ENCODE measurements around the gene SCGB3A2. TPM values are rescaled to one million over a fixed set of nuclear protein-coding genes. Genes with fewer than 3 reads are reported as not detected.

The SCGB3A2 gene
- polyA plus RNA-seq, 3 donors, result 1.3 to 15.9 (median 9.3) TPM

- WGBS (ENCODE audit: insufficient coverage), result no CpG with 5 or more reads among the region's 3 CpGs
- no peak overlapping the region for H3K4me3 ChIP-seq (replicated peaks in 1 of 3; ENCODE audit: low read depth in 2 of 3, low read length in 3 of 3)
- no peaks in the 10 kb centered on the region for H3K27me3 ChIP-seq (ENCODE audit: control insufficient read depth in 2 of 2, insufficient read depth in 2 of 2, low read length in 2 of 2)
- intact Hi-C loops (cut with micrococcal nuclease), result loop anchor here in 1 of 2 donors (5.0 kb wide), 1 partner anchor 58 kb away; no protein-coding TSS in a partner anchor
- Mint-ChIP-seq H3K36me3 (peaks cover 0 to 2% of the 10 kb centered on the region in 2 donors), H3K4me1 (peaks cover 3% of the 10 kb centered on the region), H3K4me3 (no peak overlapping the region), H3K27ac (no peak overlapping the region), H3K27me3 (ENCODE audit: low read depth in 3 of 3) (peaks cover 0 to 2% (median 2%) of the 10 kb centered on the region in 3 donors), H3K9me3 (no peaks in the 10 kb centered on the region)
- no peak for TF ChIP-seq CTCF (IDR thresholded peaks at IDR 0.05)
- no peak overlapping the region for H3K27ac ChIP-seq (ENCODE audit: low read depth in 1 of 2, low read length in 2 of 2)
- no peaks in the 10 kb centered on the region for H4K20me1 ChIP-seq (ENCODE audit: insufficient read depth, low read length)
- no peak overlapping the region for H3K4me2 ChIP-seq (replicated peaks; ENCODE audit: extremely low read depth, low read length, poor library complexity, severe bottlenecking)
- DNase-seq, result no peak
- no peak overlapping the region for H2AFZ ChIP-seq (ENCODE audit: insufficient read depth, low read depth, low read length, poor library complexity, severe bottlenecking)
- H3K9ac ChIP-seq (ENCODE audit: insufficient read depth, low read length, poor library complexity, severe bottlenecking), result no peak overlapping the region
- H3K36me3 ChIP-seq (replicated peaks in 1 of 2; ENCODE audit: control insufficient read depth in 1 of 2, insufficient read depth in 2 of 2, low read length in 2 of 2), result no peaks in the 10 kb centered on the region
- H3K4me1 ChIP-seq (ENCODE audit: control insufficient read depth in 1 of 2, insufficient read depth in 2 of 2, low read length in 2 of 2), result no peaks in the 10 kb centered on the region
- no peaks in the 10 kb centered on the region for H3K79me2 ChIP-seq (ENCODE audit: insufficient read depth, low read length)
- H3K9me3 ChIP-seq (replicated peaks in 1 of 2; ENCODE audit: control insufficient read depth in 1 of 2, insufficient read depth in 1 of 2, low read length in 2 of 2), result no peaks in the 10 kb centered on the region
Observed at GRCh38 chr5:147879784-147880183, 1.3 kb downstream of the SCGB3A2 start.

- intact Hi-C loops (cut with micrococcal nuclease), result loop anchor here in 1 of 2 donors (5.0 kb wide), 1 partner anchor 57 kb away; no protein-coding TSS in a partner anchor
- 100% methylated on average over 1 of the region's 2 CpGs for WGBS (ENCODE audit: insufficient coverage)
- H3K36me3 ChIP-seq (replicated peaks in 1 of 2; ENCODE audit: control insufficient read depth in 1 of 2, insufficient read depth in 2 of 2, low read length in 2 of 2), result no peaks in the 10 kb centered on the region
Observed at GRCh38 chr5:147880487-147880886, 2.0 kb downstream of the SCGB3A2 start.

More at GRCh38 chr5:147880487-147880886, 2.0 kb downstream of the SCGB3A2 start:
- H3K79me2 ChIP-seq (ENCODE audit: insufficient read depth, low read length), result no peaks in the 10 kb centered on the region
- no peaks in the 10 kb centered on the region for H3K4me1 ChIP-seq (ENCODE audit: control insufficient read depth in 1 of 2, insufficient read depth in 2 of 2, low read length in 2 of 2)
- no peak for TF ChIP-seq CTCF (IDR thresholded peaks at IDR 0.05)
- no peak overlapping the region for H3K4me3 ChIP-seq (replicated peaks in 1 of 3; ENCODE audit: low read depth in 2 of 3, low read length in 3 of 3)
- Mint-ChIP-seq H3K36me3 (peaks cover 0 to 2% of the 10 kb centered on the region in 2 donors), H3K9me3 (no peaks in the 10 kb centered on the region), H3K27ac (no peak overlapping the region), H3K27me3 (ENCODE audit: low read depth in 3 of 3) (peaks cover 0 to 2% (median 2%) of the 10 kb centered on the region in 3 donors), H3K4me1 (peaks cover 3% of the 10 kb centered on the region), H3K4me3 (no peak overlapping the region)
- H3K27me3 ChIP-seq (ENCODE audit: control insufficient read depth in 2 of 2, insufficient read depth in 2 of 2, low read length in 2 of 2), result no peaks in the 10 kb centered on the region
- no peak overlapping the region for H3K27ac ChIP-seq (ENCODE audit: low read depth in 1 of 2, low read length in 2 of 2)
- no peak overlapping the region for H2AFZ ChIP-seq (ENCODE audit: insufficient read depth, low read depth, low read length, poor library complexity, severe bottlenecking)
- H3K9ac ChIP-seq (ENCODE audit: insufficient read depth, low read length, poor library complexity, severe bottlenecking), result no peak overlapping the region
- no peaks in the 10 kb centered on the region for H3K9me3 ChIP-seq (replicated peaks in 1 of 2; ENCODE audit: control insufficient read depth in 1 of 2, insufficient read depth in 1 of 2, low read length in 2 of 2)
- no peak for DNase-seq
- no peak overlapping the region for H3K4me2 ChIP-seq (replicated peaks; ENCODE audit: extremely low read depth, low read length, poor library complexity, severe bottlenecking)
- no peaks in the 10 kb centered on the region for H4K20me1 ChIP-seq (ENCODE audit: insufficient read depth, low read length)
